Stimulated activated CD4-positive, alpha-beta T cell treated with anti-CD3 and anti-CD28 coated beads, Interleukin-1b, Interleukin-23, amount 100 ng/mL, for 48 hours (primary cell): Measurements from ENCODE around the gene ASCL4.
"Not testable (repeated sequence)": the region's sequence is repeated elsewhere in the genome, so short reads cannot be mapped to it uniquely, and the experiment has no call there.

Experiments used
- DNase-seq: peaks from one replicate; pipeline ENCODE4 v3.0.0-alpha.2; 2020

The ASCL4 gene, protein sequence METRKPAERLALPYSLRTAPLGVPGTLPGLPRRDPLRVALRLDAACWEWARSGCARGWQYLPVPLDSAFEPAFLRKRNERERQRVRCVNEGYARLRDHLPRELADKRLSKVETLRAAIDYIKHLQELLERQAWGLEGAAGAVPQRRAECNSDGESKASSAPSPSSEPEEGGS

DNA sequence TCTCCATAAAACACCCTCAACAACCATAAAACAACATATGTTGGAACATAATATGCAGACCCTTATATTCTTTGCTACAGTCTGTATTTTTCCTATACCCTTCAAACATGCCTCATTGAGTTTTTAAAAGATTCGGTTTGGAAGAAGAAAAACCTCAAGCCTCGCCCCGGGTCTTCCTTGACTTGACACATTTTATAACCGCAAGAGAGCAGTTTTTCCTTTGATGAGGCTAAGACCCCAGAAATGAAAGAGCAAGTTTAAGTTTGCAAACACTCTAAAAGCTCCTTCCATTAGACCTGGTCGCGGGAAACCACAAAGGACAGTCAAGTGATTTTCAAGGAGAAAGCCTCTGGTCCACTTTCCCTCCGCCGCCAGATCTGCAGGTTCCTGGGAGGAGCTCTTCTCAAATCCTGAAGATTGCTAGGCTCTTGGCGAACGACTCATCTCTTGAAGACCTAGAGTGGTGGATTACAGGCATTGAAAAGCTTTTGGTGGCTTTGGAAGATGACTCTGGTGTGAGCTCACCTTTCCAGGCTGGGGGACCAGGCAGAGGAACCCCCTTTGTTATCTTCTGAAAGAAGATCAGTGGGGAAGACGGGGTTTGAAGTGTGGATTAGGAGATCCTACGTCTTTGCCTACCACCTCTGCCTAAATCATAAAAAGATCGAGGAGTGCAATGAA lies at the start of gene ASCL4:
Gene ASCL4, plus strand, starts transcription at position 356 of the 681 bp plus-strand sequence. CDS start 515 bp downstream, outside the sequence.
- no peak for DNase-seq

DNA sequence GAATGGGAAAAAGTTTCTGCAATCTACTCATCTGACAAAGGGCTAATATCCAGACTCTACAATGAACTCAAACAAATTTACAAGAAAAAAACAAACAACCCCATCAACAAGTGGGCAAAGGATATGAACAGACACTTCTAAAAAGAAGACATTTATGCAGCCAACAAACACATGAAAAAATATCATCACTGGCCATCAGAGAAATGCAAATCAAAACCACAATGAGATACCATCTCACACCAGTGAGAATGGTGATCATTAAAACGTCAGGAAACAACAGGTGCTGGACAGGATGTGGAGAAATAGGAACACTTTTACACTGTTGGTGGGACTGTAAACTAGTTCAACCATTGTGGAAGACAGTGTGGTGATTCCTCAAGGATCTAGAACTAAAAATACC lies 47.2 kb upstream of the ASCL4 start:
- not testable (repeated sequence) for DNase-seq

DNA sequence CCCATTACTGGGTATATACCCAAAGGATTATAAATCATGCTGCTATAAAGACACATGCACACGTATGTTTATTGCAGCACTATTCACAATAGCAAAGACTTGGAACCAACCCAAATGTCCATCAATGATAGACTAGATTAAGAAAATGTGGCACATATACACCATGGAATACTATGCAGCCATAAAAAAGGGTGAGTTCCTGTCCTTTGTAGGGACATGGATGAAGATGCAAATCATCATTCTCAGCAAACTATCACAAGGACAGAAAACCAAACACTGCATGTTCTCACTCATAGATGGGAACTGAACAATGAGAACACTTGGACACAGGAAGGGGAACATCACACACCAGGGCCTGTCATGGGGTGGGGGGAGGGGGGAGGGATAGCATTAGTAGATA lies 46.8 kb upstream of the ASCL4 start:
- not testable (repeated sequence) for DNase-seq

DNA sequence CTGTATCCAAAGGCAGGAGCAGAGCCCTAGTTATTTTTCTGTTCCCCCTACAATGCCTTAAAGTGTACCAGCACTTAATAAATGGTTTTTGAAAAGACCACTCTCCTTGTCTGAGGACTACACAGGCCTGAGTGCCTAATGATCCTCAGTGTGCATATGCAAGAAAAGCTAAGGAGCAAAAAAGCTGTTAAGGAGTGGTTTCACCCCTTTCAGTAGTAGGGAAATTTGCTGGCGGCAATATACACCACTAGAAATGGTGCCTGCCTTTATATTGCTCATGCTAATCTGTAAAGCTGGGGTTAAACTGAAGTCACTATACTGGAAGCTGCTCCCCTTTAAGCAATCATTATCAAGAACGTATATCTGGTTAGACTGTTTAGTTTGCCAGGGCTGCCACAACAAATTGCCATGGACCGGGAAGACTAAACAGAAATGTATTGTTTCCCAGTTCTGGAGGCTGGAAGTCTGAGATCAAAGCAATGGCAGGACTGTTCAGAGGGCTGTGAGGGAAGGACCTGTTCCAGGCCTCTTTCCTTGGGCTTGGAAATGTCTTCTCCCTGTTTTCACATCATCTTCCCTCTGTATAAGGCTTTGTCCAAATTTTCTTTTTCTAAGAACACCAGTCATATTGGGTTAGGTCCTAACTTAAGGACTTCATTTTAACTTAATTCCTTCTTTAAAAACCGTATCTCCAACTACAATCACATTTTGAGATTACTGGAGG lies 43.7 kb upstream of the ASCL4 start:
- no peak for DNase-seq

DNA sequence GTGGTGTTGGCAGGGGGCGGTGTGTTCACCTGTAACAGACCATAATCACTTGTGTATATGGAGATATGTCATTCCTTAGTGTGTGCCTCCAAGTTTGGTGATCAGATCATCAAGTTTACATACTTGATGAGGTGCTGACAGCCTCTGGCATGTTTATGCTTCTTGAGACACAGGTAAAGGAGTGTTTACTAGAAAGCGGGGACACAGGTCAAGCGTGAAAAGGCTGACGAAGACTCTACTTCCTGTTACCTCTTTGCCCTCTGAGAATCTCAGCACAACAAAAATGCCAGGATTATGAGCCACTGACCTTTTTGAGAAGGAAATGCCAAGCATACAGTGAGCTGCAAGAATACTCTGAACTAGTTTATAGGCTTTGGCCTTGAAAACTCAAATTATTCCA lies 43.1 kb upstream of the ASCL4 start:
- DNase-seq = no peak

DNA sequence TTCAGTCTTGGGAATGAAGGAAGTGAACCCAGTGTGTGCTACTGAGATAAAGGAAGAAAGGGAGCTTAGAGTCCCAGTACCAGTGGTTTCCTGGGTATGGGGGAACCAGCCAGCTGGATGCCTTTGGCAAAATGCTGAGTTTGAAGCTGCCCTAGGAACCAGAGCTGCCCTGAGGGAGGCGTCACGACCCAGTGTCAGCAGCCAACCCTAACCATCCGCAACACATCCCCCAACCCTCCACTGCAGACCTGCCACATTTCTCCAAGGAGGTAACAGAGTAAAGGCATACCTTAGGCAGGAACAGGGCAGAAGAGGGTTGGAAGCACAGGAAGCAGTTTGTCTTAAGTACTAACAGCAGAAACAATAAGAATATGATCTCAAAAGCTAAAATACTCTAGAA lies 42.1 kb upstream of the ASCL4 start:
- no peak for DNase-seq

DNA sequence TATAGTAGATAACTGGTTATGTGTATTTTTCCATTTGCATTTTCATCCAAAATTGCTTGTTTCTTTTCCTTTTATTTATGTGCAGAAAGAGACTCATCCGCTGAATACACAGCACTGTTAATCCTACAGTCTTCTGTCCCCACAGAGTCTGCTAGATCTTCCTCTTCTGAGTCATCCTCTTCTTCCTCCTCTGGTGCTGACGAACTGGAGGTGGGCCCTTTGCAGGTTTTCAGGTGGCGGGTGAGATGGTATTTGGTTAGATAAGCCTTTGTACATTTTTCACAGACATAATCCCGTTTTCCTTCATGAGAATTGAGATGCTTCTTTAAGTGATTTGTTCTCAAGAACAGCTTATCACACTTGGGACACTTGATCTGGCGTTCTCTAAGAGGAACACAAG lies 40.4 kb upstream of the ASCL4 start:
- DNase-seq = no peak

DNA sequence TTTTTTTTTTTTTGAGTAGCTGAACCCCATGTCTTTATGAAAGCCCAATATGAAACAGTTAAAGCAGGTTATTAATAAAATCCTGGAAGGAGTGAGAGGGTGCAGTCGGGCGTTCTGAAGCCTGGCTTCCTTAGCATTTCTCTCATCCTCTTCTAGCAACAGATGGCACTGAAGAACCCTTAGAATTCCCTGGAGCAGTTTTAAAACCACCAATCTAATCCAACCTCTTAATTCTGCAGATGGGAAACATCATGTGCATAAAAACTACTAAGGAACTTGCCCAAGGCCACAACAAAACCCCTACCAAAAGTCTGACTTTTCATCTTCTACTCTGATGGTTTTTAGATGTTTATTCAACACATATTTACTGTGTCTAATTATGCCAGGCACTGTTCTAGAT lies 38.7 kb upstream of the ASCL4 start:
- no peak for DNase-seq

DNA sequence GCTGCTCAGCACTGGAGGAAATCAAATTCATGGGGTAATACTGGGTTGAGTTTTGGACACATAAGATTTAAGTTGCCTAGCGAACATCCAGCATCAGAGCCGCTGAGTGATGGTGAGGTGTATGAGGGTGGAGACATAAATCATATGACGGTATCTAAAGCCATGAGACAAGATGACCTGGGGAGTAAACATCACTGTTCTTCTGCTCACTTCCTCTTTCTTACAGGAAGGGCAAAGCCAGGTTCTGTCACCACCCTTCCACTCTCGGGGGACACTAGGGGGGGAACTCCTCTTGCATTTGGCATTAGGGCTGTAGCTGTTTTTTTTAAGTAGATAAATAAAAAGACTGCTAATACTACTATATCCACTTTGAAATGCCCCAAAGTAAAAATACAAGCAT lies 37.6 kb upstream of the ASCL4 start:
- no peak for DNase-seq

DNA sequence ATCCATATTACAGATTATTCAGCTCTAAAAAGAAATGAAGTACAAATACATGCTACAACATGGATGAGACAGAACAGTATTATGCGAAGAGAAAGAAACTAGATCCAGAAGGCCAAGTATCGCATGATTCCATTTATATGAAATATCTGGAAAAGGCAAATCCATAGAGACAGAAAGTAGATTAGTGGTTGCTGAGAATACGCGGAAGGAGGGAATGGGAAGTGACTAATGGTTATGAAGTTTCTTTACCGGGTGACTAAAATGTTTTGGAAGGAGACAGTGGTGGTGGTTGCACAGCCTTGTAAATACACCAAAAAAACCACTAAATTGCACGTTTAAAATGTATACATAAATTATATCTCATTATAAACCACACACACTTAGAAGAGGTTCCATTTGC lies 26.0 kb upstream of the ASCL4 start:
- no peak for DNase-seq

DNA sequence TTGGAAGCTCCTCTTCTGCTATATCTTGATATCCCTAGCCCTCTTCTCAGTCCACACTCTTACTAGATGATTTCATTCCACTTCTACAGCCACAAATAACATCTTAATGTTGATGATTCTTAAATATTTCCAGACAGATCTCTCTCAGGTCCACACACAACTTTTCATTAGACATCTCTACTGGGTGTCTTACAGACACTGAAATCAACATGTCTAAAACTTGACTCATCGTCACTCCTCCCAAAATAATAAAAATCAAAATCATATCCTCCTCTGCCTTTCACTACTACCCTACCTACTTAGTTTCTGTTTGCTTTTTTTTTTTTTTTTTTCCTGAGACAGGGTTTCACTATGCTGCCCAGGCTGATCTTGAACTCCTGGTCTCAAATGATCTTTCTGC lies 25.4 kb upstream of the ASCL4 start:
- no peak for DNase-seq

DNA sequence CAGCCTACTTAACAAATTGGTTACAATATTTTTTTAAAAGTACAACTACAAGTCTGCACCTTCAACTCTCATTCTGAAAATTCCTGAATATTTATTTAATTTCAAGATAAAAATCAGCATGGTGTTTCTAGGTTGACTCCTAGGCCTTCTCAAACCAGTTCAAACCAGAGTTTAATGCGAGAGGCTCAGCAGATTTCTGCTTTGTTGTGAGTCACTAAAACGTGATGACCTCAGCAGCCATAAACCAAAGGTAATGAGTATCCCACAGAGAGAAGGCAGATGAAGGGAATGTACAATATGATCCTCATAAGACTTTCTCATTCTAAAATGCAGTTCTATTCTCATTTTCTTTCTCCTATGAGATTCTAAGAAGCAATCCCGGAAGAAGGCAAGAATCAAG lies 15.1 kb upstream of the ASCL4 start:
- peak; percentile 40 for DNase-seq

DNA sequence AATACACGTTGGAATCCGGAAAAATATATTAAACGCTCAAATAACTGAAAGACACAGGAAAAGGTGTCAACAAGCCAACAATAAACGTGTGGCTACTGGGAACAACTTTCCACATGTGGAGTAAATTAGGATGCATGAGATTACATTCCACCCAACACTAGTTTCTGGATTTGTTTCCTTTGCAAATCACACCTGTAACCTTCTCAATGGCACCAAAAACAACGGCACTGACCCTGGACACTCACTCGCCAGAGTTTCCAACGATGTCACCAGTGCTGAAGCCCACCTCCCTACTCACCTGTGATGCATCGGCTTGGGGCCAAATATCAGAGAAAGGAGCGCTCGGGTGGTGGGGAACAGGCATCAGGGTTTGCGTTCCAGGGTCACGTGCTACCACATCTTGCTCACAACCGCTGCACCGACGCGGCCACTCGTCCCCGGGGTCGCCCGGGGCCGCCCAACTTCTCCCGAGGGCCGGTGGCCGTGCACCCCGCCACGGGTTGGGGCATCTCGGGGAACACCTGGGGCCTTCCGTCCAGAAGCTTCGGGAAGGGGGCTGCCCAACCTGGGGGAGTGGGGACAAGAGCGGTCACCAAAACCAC lies 14.2 kb upstream of the ASCL4 start:
- peak; percentile 39 for DNase-seq

DNA sequence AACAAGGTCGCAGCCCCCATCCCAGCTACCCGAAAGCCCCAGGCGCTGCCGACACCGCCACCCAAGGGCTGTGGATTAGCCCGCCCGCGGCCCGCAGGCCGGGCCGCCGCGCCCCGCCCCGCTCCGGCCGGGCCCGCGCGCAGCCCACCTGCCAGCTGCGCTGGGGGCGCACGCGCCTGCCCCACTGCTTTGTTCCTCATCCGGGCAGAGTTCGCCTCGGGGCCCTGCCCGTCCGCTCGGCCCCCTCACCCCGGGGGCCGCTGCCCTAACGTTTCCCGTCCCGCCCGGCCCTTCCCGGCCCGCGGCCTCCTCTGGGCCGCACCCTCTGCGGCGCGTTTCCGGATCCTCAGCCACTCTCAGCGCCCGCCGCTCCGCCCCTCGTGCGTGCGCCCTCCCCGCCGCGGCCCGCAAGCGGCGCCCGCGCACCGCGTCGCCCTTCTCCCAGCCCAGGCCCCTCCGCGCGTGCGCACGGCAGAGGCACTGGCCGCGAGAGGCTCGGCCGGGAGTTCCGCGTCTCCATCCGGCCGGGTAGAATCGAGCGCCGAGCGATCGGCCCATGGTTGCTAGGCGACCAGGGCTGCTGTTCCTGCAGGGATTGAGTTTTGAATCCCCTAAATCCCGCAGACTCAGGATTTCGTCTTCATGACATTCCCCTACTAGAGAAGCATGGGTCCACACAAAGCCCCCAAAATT lies 13.5 kb upstream of the ASCL4 start, which contains the start of gene PRDM4:
Gene PRDM4, minus strand, starts transcription at position 329 of the 693 bp plus-strand sequence. CDS start 622 bp downstream, outside the sequence.
- DNase-seq = peak; percentile 90

DNA sequence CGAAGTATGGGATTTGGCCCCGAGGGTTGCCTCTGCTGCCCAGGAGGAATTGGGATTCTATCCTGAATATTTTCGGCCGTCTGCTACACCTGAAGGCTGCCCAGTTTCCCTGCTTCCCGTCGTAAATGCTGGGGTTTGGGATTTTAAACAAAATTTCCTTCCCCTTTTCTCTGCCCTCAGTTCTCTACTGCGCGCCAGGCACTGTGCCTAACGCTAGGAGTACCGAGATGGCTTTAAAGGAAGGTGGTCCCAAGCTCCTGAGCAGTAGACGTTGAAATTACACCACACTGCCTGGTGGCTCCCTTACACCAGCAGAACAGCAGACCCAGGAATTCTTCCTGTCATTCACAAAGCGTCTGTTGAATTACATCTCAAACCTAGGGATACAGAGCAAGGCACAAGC lies 13.0 kb upstream of the ASCL4 start:
- DNase-seq = no peak

DNA sequence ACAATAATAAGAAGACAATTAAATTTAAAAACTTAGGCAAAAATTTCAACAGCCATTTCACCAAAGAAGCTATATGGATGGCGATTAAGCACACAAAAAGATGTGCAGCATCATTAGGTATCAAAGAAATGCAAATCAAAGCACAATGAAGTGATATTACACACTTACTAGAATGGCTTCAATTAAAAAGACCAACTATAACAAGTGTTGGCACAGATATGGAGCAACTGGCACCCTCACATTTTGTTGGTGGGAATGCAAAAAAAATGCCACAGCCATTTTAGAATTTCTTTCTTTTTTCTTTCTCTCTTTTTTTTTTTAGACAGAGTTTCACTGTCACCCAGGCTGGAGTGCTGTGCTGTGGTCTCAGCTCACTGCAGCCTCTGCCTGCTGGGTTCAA lies 11.6 kb upstream of the ASCL4 start:
- no peak for DNase-seq

DNA sequence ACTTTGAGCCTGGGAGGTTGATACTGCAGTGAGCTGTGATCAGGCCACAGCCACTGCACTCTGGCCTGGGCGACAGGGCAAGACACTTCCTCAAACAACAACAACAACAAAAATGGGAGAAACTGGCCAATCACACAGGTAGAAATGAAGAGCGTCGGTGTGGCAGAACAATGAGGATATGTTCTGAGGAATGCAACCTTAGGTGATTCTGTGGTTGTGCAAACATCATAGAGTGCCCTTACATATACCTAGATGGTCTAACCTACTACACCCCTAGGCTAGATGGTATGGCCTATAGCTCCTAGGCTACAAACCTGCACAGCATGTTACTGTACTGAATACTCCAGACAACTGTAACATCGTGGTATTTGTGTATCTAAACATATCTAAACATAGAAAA lies 9.9 kb upstream of the ASCL4 start:
- DNase-seq = no peak

DNA sequence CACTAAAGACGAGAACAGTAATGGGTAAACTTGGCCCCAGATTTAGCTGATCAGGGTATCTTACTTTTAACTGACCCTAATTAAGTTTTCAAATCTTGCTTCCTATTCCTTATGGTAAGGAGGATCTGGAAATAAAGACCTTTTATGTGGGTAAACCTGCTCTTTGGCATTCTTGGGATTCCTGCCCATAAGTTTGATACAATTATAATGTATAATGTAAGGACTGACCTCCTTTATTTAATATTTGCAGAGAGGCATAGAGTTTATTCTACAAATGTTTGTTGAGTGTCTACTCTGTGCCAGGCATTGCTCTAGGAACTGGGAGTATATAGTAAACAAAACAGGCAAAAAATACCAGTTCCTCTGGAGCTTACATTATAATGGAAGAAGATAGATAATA lies 9.2 kb upstream of the ASCL4 start:
- no peak for DNase-seq

DNA sequence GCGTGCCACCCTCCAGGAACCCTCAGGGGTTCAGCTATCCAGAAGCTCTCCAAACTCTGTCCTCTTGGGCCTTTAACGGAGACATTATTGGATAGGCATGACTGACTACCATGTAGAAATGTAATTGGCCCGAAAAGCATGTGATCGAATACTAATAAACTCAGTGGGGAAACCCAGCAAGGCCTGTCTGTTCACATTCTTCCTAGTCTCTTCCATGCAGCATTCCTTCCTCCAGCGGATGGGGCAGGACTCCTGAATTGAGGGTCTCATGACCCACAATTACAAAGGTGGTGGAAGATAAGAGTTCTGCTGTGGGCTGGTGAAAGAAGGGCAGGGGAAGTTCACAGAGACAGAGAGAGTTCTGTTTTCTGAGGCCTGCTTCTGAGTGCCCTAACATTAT lies 7.0 kb upstream of the ASCL4 start:
- DNase-seq = no peak

DNA sequence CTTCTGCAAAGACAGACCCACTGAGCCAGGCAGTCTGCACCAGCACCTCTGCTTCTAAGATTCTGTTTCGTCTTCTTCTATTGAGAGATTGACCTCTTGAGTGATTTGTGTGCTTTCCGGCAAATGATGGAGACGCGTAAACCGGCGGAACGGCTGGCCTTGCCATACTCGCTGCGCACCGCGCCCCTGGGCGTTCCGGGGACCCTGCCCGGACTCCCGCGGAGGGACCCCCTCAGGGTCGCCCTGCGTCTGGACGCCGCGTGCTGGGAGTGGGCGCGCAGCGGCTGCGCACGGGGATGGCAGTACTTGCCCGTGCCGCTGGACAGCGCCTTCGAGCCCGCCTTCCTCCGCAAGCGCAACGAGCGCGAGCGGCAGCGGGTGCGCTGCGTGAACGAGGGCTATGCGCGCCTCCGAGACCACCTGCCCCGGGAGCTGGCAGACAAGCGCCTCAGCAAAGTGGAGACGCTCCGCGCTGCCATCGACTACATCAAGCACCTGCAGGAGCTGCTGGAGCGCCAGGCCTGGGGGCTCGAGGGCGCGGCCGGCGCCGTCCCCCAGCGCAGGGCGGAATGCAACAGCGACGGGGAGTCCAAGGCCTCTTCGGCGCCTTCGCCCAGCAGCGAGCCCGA lies 703 bp downstream of the ASCL4 start:
- DNase-seq = no peak

DNA sequence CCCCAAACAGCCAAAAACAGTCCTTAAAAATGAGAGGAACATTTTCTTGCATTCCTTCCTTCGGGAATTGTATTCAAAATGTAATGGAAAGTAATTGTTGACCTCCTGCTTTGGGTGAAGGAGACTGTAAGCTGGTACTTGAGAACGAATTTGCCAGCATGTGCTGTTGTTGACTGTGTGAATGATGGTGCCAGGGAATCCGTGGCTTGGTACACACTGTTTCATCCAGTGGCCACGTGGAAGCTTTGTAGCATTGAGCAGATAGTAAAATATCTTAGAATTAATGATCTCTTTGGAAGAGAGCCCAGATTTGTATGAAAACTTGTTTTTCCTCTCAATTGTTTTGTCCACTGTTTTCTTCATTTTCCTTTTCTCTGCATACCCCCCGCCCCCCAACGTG lies 1.7 kb downstream of the ASCL4 start:
- no peak for DNase-seq

DNA sequence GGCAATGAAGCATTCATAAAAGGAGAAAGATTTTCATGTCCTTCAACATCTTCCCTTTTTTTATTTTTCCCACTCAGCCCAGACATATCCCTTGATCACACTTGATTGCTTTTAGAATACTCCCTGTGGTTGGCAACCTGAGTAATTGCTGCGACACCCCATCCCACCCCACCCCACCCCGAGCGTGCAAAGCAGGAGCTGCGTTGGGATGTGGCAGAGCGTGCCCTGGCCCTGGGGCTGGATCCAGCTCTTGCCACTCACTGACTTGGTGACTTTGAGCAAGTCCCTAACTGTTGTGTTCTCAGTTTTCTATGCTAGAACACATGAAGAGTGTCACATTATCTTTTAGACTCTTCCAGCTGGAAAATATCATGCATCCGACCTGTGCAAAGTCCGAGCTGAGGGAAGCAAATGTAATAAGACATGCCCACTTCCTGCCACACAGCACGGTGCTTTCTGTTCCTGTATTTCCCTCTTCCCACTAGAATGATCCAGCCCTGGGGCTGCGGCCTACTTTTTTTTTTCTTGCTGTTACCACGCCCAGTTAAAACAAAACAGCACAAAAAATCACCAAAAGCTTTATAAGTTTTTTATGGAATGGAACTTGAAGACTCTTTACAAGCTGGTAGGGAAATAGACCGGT lies 4.0 kb downstream of the ASCL4 start:
- no peak for DNase-seq
